ENCODE results near the gene CSNK1D.
"Not testable (repeated sequence)": the region's sequence is repeated elsewhere in the genome, so short reads cannot be mapped to it uniquely, and the experiment has no call there.

DNA sequence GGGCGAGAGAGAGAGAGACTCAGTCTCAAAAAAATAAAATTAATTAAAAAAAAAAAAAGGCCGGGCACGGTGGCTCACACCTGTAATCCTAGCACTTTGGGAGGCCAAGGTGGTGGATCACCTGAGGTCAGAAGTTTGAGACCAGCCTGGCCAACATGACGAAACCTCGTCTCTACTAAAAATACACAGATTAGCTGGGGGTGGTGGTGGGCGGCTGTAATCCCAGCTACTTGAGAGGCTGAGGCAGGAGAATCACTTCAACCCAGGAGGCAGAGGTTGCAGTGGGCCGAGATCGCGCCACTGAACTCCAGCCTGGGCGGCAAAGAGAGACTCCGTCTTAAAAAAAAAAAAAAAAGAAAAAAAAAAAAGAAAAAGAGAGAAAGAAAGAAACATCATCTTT, 62.8 kb downstream of the CSNK1D start:
- not testable (repeated sequence) for TF ChIP-seq CTCF (IDR thresholded peaks at IDR 0.05; ENCODE audit: low read depth, low read length, poor library complexity, severe bottlenecking); EZH2phosphoT487 (IDR thresholded peaks at IDR 0.05; ENCODE audit: borderline replicate concordance, low read length)
